Measurements from ENCODE around the gene SCO1. TPM values are rescaled to one million over a fixed set of nuclear protein-coding genes. Genes with fewer than 3 reads are reported as not detected.

Gene SCO1
- total RNA-seq (ENCODE audit: unreplicated experiment): 20.6 TPM
- long read RNA-seq, full-length matches to known transcripts: 13 of 17 reads
- long read RNA-seq, partial matches to known transcripts: 0 of 17 reads
- long read RNA-seq, other reads (novel, unspliced or antisense): 4 of 17 reads

DNA sequence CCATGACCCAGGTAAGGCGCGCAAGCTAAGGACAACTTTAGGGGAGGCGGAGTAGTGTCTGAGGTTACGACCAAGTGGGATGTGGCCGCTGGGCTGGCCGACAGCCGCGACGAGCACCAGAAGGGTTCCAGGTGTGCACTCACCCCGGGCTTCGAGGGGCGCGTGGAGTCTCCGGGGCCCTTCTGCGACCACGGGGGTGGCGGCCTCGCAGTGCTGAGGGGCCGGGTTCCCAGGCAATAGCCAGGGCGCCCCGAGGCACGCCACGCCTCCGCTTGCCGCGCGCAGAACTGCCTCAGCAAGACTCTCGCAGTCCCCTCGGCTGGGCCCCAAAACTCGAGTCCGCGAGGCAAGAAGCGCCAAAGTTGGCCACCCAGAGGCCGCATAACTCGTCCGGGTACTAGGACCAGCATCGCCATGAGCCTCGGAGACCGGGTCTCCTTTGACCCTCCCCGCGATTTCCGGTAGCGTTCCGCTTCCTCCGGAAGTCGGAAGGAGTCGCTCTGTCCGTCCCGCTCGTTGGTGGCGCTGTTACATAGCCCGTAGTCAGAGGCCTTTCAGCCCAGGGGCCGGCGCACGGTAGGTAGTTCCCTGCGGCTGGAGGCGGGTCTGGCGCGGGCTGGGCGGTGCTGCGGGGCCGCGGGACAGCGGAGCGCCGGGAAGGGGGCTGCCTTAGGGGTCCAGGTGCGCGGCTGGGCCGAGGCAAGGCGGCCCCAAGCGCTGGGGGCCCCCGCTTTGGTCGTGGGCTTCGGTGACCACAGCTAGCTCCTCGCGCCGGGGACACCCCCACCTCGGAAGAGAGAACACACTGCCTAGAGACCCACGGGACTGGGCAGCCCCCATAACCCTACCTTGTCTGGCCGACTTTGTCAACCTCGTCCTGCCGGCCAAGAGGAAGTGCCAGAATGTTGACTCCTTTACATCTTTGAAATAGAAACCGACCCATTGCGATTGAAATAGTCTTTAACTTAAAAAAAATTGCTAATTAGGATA is at the start of gene SCO1, which contains the start of gene ADPRM:
TSS of gene SCO1 (minus strand) at position 442 of the 990 bp plus-strand sequence. CDS start at position 416, 26 bp downstream.
TSS of gene ADPRM (plus strand) at position 503 of the 990 bp plus-strand sequence. CDS start 7,333 bp downstream, outside the sequence.
- H3K36me3 Mint-ChIP-seq (ENCODE audit: unreplicated experiment): no peaks in the 10 kb centered on the region
- DNase-seq: peak; percentile 94
- peaks cover 10% of the 10 kb centered on the region for H3K4me1 Mint-ChIP-seq (ENCODE audit: low read depth, unreplicated experiment)
- H3K4me3 Mint-ChIP-seq (ENCODE audit: unreplicated experiment): peak within 1 kb of the TSS; percentile 95
- no peaks in the 10 kb centered on the region for H3K27me3 Mint-ChIP-seq (ENCODE audit: unreplicated experiment)
- H3K9me3 Mint-ChIP-seq (ENCODE audit: unreplicated experiment): no peaks in the 10 kb centered on the region
- TF ChIP-seq, protein P1, sequence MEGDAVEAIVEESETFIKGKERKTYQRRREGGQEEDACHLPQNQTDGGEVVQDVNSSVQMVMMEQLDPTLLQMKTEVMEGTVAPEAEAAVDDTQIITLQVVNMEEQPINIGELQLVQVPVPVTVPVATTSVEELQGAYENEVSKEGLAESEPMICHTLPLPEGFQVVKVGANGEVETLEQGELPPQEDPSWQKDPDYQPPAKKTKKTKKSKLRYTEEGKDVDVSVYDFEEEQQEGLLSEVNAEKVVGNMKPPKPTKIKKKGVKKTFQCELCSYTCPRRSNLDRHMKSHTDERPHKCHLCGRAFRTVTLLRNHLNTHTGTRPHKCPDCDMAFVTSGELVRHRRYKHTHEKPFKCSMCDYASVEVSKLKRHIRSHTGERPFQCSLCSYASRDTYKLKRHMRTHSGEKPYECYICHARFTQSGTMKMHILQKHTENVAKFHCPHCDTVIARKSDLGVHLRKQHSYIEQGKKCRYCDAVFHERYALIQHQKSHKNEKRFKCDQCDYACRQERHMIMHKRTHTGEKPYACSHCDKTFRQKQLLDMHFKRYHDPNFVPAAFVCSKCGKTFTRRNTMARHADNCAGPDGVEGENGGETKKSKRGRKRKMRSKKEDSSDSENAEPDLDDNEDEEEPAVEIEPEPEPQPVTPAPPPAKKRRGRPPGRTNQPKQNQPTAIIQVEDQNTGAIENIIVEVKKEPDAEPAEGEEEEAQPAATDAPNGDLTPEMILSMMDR (IDR thresholded peaks at IDR 0.05; ENCODE audit: partially characterized antibody, unreplicated experiment): no peak
- peak within 1 kb of the TSS; percentile 68 for H3K27ac Mint-ChIP-seq (ENCODE audit: unreplicated experiment)

DNA sequence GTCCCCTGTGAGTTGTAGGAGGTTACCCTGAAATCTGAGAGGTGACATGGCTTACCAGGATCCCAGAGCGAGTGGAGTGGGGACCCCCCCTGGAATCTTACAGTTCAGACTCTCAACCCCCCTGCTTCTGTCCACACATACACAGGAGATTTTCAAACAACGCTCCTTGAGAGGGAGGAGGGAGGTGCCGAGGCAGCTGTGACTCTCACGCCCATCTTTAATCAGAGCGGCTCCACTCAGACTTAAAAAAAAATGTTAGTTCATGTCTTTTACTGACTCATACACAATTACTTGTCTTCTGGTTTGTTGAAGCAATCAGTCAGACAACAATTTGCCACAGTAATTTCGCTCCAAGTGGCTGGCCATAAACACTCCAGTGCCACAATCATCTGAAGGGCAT is 47.9 kb upstream of the SCO1 start:
- TF ChIP-seq, protein P1 (IDR thresholded peaks at IDR 0.05; ENCODE audit: partially characterized antibody, unreplicated experiment): no peak
- peaks cover 3% of the 10 kb centered on the region for H3K27me3 Mint-ChIP-seq (ENCODE audit: unreplicated experiment)
- H3K4me3 Mint-ChIP-seq (ENCODE audit: unreplicated experiment): no peak overlapping the region
- peaks cover 6% of the 10 kb centered on the region for H3K4me1 Mint-ChIP-seq (ENCODE audit: low read depth, unreplicated experiment)
- no peak for DNase-seq
- H3K27ac Mint-ChIP-seq (ENCODE audit: unreplicated experiment): no peak overlapping the region
- peaks cover 3% of the 10 kb centered on the region for H3K9me3 Mint-ChIP-seq (ENCODE audit: unreplicated experiment)
- H3K36me3 Mint-ChIP-seq (ENCODE audit: unreplicated experiment): peaks cover 4% of the 10 kb centered on the region

DNA sequence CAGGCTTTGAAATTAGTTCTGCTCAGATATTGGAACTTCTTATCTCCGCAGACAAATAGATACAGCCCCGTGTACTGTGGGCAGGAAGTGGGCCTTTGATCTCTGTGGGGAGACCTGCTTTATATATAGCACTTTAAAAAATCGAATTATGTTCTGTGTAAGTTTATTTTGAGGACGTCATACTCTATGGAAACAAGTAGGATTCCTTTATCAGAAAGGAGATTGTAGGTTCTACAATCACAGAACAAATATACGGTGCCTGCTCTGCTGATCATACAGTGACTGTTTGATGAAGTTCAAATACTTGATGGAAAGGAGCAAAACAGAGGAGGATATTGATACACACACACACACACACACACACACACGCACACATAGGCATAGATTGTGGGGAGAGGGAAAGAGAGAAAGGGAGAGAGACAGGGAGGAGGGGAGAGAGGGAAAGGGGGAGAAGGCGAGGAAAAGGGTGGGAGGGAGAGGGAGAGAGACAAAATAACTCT is 47.2 kb upstream of the SCO1 start:
- Mint-ChIP-seq H3K27me3 (ENCODE audit: unreplicated experiment) (peaks cover 3% of the 10 kb centered on the region), H3K36me3 (ENCODE audit: unreplicated experiment) (peaks cover 4% of the 10 kb centered on the region), H3K27ac (ENCODE audit: unreplicated experiment) (no peak overlapping the region), H3K4me1 (ENCODE audit: low read depth, unreplicated experiment) (peaks cover 8% of the 10 kb centered on the region), H3K4me3 (ENCODE audit: unreplicated experiment) (no peak overlapping the region), H3K9me3 (ENCODE audit: unreplicated experiment) (peaks cover 3% of the 10 kb centered on the region)
- no peak for DNase-seq
- TF ChIP-seq, protein P1 (IDR thresholded peaks at IDR 0.05; ENCODE audit: partially characterized antibody, unreplicated experiment): no peak

DNA sequence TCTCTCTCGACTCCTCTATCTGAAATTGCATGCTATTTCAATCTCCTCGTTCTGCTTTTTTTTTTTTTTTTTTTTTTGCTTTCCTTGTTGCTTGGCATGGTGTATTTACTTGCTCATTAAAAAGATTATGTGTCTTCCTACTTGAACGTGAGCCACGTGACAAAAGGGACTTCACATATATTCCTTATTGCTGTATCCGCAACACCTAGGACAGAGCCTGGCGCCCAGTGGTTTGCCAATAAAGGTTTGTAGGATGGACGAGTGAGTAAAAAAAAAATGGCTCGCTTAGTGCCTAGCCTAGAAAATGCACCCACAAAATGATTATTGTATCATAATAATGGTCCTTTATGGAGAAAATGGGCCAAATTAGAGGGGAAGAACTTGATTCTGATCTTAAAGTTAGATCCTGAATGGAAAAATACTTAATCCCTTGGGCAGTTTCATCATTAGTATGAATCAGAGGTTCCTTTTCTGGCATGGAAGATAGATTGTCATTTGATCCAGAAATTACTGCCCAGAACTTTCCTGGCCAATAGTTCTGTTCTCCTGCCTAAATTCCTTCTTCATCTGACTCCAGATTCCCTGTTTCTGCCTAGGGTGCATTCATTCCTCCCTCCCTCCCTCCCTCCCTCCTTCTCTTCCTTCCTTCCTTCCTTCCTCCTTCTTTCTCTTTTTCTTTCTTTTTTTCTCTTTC is 46.1 kb upstream of the SCO1 start:
- peaks cover 2% of the 10 kb centered on the region for H3K9me3 Mint-ChIP-seq (ENCODE audit: unreplicated experiment)
- peaks cover 9% of the 10 kb centered on the region for H3K4me1 Mint-ChIP-seq (ENCODE audit: low read depth, unreplicated experiment)
- TF ChIP-seq, protein P1 (IDR thresholded peaks at IDR 0.05; ENCODE audit: partially characterized antibody, unreplicated experiment): no peak
- peaks cover 6% of the 10 kb centered on the region for H3K27me3 Mint-ChIP-seq (ENCODE audit: unreplicated experiment)
- no peak overlapping the region for H3K27ac Mint-ChIP-seq (ENCODE audit: unreplicated experiment)
- H3K4me3 Mint-ChIP-seq (ENCODE audit: unreplicated experiment): no peak overlapping the region
- H3K36me3 Mint-ChIP-seq (ENCODE audit: unreplicated experiment): no peaks in the 10 kb centered on the region
- DNase-seq: no peak
